ENCODE results near the gene FGF1.

Gene FGF1

DNA sequence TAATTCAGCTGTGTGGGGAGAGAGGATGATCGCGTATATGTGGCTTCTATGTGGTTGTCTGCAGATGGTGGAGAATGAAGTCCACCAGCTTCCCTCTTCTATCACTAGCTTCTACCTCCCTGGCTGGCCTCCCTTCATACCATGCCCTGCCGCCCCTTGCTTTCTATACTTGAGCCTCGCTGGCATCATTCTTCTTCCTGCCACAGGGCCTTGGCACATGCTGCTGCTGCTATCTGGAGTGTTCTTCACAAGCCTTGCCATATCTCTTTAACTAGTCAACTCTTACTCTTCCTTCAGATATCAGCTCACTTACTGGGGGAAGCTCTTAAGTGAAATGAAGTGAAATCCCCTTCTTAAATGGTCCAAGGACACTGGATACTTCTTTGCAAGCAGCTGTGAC lies 100.4 kb downstream of the FGF1 start:
- DNase-seq = no peak

DNA sequence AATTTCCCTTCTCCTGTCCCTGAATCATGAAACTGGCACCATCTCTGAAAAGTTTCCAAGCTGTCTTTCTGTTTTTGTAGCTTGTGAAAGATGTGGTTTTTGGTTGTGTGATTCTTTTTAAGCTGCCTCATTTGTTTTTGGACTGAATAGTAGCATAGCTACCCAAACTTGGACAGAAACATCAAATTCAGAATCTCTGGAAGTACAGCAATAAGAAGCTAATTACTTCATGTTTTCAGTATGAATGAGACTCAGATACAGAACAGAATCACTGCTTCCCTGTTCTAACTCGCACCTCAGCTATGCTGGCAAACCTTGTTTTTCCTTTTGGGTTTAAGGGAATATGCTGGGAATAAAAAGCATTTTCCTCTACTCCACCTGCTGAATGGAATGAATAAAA lies 101.0 kb downstream of the FGF1 start:
- peak in 1 of 58 donors; percentile 20 for DNase-seq

DNA sequence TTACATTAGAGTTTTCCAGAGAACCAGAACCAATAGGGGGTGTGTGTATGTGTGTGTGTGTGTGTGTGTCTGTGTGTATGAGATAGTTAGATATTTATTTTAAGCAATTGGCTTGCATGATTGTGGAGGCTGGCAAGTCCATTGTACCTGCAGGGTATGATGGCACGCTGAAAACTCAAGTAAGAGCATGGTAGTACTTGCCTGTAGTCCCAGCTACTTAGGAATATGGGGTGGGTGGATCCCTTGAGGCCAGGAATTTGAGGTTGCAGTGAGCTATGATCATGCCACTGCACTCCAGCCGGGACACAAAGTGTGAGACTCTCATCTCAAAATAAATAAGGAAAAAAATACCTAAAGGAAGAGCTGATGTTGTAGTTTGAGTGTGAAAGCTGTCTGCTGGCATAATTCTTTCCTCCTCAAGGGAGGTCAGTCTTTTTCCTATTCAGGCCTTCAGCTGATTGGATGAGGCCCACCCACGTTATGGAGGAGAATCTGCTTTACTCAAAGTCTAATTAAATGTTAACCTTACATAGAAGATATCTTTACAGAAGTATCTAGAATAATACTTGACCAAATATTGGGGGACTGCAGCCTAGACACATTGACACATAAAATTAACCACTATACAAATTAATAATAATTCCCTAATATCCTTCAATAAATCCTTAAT lies 107.6 kb downstream of the FGF1 start:
- DNase-seq = no peak

DNA sequence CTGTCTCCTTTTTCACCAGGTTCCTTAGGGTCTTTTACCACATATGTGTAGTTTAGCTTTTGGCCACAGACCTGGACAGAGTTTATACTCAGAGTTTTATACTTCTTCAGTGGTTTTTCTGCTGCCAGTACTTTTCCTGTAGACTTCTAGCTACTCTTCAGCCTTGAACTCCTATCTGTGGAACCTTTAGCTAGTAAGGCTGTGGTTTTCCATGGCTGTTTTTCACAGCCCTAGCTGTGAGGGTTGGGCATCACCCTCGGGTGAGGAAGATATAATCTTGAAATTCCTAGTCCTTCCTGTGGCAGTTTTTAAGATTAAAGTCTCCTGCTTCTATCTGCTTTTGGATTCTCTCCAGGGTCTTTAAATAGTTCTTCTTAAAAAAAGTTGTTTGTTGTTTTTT lies 109.1 kb downstream of the FGF1 start:
- no peak for DNase-seq

DNA sequence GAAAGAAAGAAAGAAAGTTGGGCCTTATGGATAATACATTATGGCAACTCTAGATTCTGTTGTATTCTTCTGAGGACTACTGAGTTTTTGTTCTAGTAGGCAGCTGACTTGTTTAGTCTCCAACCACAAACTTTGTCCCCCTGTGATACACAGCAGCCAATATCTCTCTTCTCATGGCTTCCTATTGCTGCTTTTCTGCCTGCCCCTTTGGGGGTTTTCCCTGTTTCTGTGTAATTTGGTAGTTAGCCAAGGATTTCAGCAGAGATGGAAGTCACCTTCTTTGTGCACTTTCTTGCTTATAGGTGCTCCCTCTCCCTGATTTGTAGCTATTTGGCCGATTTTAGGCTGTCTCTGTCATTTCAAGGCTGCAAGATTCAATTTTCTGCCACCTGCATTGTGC lies 109.6 kb downstream of the FGF1 start:
- DNase-seq = no peak

DNA sequence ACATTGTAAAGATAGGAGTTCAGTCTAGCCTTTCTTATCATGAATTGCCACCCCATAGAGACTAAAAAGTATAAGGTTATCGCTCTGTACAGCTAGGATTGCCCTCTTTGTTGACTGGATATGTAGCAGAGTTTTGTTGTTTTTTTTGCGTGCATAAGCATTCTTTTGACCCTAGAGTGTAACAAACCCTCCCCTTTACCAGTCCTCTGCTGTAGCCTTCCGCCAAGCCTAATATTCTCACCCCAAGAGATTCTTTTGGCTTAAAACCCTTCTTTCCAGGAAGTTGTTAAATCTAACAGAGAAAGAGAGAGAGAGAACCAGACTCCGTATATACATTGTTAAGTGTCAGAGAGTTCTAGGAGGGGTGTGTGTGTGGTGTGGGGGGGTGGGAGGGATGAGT lies 113.9 kb downstream of the FGF1 start:
- no peak for DNase-seq

DNA sequence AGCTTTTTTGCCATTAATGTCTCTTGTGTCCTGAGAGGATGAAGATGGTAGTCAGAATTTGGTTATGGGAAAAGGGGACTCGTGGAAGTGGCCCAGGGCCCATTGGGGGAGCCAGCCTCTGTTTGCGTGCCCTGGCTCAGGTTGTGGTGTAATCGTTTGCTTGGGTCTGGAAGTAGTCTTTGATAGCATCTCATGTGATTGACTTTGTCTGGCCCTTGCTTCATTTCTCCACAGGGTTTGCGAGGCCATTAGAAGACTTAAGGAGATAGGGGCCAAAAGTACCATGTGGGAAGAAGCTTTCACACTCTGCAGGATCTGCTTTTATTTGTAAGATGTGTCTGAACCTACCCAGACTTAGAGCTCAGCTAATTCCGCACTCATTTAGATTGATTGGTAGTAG lies 114.5 kb downstream of the FGF1 start:
- no peak for DNase-seq

DNA sequence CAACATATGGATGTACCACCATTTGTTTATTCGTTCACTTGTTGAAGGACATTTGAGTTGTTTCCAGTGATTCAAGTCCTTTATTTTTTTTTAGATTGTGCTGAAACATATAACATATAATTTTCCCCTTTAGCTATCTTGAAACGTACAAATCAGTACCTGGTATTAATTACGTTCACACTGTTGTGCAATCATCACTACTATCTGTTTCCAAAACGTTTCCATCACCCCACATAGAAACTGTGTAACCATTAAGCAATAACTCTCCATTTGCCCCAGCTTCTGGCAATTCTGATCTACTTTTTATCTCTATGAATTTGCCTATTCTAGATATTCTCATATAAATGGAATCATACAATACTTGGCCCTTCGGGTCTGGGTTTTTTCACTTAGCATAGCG lies 116.0 kb downstream of the FGF1 start:
- no peak for DNase-seq

DNA sequence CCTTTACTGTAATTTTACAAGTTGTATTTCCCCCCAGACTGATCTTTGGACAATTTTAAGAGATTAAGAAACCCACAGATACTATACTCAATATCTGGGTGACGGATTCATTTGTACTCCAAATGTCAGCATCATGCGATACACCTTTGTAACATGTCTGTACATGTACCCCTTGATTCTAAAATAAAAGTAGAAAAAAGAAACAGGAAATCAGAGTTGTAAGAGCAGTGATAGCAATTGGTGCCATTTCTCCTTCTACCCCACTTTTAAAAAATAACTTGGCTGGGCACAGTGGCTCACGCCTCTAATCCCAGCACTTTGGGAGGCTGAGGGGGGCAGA lies 116.9 kb downstream of the FGF1 start:
- DNase-seq = no peak

DNA sequence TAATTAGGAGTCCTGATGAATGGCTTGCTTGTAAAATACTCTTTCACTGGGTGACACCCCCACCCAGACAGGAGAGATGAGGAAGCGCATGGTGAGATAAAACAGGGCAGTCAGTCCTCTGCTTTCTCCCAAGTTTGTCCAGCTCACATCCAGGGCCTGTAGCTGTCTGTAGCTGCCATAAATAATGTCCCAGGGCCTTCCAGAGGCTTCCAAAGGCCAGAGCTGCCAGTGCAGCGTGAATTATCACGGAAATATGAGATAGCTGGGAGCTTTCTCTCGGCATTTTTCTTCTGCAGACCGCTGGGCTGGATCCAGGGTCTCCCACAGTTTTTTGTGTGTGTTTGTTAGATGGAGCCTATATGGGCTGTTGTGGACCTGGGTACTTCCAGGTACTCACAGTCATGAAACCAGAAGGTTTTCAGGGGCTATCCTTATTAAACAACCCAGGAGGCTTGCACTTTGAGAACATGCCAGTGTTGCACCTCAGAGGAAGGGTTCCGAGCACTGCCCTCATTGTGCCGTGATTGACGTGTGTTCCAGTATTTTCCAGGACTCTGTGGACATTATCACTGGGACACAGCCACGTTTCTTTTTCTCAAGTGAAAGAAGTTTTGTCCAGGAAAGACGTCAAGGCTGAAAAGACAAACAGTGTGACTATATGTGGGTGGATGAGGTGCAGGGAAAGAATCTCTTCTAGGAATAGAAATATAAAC lies 117.5 kb downstream of the FGF1 start:
- DNase-seq = no peak

DNA sequence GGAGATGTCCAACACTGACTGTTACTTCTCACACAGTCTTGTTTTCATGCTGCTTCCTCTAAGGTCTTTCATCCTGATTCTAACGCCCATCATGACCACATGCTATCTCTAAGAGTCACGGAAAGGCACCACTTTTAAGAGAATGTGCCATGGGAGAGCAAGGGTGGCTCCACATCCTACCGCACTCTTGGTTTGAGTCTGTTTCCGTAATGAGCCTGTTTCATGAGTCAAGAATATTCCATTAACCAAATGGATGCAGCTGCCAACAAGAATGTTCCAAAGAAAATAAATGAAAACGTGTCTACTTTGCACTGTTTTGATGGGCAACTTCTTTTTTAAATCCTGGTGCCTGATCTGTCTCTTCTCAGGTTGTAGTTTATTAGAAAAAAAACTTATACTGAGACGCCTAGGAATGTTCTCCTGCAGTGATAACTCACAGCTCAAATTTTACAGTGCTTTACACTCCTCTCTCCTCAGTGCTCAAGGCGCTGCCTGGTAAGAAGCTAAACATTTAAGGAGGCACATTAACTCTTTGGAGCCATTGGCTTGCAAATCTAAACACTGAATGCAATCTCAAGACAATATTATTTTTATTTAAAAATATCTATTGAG lies 124.3 kb downstream of the FGF1 start:
- DNase-seq = no peak

DNA sequence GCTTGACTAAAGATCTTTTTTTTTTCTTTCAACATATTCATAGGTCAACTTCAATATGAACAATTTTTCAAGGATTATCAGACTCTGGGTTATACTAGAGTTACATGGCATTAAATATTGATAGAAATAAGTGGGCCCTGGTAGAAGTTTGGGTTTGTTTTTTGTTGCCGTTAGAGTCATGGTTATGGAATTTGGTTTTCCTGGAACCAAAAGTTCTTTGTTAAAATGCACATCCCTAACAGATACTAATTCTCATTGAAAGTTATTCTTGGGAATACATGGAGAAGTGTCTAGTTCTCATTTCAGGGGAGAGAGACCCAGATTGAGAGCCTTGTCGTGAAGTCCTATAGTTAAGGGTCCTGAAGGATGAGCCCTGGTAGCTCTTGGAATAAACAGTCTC lies 124.9 kb downstream of the FGF1 start:
- DNase-seq = no peak

DNA sequence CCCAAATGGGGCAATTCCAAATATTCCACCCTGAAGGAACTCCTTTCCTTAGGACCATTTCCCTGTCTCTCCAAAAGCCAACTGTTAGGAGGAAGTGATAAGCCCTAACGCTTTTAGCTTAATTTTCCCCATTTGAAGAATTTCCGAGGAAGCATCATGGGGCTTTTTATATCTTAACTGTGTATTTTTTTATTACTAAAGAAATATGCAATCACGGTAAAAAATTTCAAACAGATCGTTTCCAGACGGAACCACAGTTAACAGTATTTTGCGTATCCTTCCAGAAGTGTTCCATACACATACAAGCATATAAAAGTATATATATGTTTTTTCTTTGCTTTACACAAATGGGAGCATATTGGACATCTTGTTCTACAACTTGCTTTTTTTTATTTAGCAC lies 133.8 kb downstream of the FGF1 start:
- no peak for DNase-seq

DNA sequence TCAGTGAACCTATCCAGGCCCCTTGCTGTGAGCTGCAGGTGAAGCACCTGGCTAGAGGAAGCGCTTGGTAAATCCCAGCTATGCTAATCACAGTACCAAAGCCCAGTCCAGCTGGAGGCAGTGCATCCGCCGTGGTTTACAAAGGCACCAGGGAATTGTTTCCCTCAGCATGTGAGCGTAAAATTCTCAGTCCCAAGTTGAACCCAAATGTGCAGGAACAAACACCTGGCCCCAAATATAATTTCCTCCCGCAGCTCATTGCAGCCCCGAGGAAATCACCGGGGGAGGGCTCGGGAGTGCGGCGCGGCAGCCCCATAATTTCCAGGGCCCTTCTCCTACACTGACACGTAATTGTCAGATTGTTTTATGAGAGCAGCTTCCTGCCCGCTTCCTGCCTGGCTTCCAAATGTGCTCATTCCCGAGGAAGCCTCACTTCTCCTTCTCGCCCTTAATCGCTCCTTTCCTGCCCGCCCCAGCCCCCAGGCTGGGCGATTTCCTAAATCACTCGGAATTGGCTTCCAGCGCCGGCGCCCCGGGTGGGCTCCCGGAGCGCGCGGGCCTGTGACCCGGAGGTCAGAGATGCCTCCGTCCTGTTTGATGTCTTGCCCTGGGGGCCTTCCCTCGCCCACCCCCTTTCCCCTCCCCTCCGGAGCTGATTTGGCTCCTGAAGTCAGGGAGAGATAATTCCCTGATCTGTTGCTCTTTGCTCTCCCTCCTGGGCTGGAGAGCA lies 134.4 kb downstream of the FGF1 start:
- DNase-seq = peak in 8 of 58 donors; percentile 2 to 35 (median 7)

DNA sequence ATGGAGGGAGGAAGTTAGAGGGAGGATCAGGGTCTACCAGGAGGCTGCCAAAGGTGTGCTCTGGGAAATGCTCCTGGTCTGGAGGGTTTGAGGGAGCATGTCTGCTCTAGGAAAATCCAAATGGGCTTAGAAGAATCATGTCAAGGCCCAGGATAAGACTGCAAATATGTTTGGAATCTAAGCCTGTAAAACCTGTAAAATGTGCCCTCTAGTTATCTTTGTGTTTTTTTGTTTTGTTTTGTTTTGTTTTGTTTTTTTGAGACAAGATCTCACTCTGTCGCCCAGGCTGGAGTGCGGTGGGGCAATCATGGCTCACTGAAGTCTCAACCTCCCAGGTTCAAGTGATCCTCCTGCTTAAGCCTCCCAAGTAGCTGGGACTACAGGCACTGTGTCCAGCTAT lies 135.4 kb downstream of the FGF1 start:
- no peak for DNase-seq

DNA sequence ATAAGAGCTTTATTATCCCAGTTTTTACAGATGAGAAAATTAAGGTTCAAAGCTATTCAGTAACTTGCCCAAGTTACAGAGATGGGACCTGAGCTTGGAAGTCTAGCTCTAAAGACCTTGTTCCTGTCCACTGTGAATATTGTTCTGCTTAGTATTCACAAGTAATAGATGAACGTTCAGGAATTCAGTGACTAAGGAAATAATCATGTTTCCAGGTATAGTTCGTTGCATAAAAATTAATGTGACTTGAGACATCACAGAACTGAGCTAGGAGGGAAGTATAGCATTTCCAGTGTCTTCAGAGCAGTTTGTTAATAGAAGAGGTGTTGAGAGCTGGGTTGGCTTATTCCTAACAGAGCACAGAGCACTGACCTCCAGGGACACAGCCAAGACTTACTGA lies 136.1 kb downstream of the FGF1 start:
- DNase-seq = no peak

DNA sequence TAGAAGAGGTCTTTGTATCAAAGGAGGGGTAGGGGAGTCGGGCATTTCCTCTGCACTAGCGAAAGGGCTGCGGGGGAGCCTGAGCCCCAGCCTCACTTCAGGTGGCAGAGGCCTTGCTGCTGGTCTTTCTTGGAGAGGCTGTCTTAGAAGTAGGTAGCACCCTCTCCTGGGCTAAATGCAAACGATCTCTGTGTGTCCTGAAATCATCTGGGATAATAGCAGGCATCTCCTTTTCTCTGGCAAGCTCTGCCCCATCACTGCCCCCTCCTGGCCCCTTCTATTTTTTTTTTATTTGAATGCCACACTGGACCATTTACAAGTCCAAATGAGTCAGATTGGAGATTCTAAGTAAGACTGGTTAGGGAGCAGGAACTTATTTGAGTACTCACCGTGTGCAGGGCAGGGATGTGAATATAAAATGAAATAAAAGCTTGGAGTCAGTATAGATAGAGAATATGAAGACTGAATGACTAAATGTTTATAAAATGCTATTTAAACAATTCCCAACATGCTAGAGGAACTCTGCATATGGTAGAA lies 137.1 kb downstream of the FGF1 start:
- peak in 49 of 58 donors; percentile 5 to 79 (median 28) for DNase-seq

DNA sequence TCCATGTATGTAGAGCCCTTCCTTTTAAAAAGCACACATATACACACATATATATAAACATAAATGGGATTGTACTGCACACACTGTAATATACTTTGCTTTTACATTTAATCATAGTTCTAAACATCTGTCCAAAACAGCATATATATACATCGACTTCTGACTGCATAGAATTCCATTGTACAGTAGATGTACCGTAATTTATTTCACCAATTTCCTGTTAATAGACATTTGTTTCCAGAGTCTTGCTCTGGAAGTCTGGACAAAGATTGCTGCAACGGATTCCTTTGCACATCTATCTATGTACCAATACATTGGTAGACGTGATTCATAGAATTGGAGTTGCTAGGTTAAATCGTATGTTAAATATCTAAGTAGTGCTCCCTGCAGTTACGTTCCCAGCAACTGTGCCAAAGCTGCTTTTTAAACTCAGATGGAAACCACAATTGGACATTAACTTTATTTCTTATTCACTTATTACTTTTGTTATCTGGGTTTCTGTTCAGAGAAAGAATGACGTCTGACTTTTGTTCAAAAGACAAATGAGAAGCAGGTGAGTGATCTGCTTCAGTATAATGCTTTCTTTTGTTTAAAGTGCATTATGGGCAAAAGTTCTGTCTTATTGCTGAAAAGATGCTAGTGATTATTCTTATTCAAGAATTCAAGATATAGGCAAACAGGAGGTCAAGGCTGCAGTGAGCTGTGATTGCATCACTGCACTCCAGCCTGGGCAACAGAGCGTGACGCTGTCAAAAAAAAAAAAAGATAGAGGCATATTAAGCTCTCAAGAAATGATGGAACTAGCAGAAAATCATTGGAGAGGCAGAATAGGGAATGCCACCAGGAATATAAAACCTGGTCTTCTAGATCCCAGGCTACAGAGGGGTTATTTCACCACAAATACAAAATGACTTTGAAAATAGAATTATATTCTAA lies 138.2 kb downstream of the FGF1 start:
- DNase-seq = no peak

DNA sequence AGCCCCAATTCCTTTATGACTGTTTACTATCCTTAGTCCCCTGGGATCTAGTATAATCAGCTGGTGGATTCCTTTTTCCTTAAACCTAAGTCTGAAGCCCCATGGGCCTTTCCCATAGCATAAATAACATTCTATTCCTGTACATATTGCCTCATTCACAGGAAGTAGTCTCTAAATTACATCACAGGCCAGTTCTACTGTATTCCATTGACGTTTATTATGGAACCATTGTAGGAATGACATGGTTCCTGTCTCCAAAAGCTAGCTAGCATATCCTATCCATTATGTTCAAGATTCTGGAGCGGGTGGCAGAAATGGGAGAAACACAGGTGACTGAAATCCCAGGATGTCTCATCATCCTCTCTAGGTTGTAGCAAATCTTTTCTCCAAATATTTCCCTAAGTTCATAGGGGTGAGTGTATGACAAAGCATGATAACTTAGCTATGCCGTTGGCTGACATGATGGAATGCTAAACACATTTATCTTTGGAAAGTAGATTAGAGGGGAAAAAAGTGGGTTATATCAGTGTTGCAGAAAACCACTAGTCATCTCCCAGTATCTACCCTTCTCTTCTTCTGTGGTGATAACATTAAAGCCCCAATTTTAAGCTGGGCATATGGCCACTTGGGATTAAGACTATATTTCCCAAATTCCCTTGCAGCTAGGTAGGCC lies 140.1 kb downstream of the FGF1 start:
- no peak for DNase-seq

DNA sequence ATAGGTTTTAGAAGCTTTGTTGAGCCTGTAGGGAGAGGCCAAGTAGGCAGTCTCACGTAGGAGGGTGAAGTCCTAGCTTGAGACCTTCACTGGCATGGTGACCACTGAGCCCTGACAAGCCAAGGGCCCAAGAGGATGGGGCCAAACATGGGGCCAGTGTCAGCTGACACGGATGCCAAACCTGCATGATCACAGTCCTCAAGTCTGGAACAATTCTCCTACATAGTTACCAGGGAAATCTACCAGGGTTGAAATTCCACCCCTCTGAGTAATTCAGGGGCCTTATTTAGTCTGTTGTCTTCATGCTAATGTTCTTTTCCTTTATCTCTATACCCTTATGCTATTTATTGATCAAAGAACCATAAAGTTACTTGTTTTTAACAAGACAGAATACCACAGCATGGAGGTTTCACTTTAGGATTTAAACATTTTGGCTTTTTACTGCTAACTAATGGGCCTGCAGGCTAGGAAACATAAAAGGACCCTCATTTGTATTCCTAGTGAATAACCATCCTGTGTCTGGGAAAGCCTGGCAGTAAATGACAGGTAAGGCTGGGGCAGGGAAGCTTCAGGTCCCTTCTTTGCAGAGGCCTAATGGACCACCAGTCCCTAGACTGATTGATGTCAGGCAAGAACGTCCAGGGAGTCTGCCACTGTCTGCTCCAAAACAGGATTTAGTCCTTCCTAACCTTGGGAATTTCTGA lies 140.8 kb downstream of the FGF1 start:
- DNase-seq = no peak

Data from anterior cingulate cortex (tissue), 58 donors.